Measurements from ENCODE around the gene HBD. TPM values are rescaled to one million over a fixed set of nuclear protein-coding genes. Genes with fewer than 3 reads are reported as not detected.
A peak's percentile ranks its signal among the peaks of the same experiment; 100 is the strongest.

HBD gene
- total and polyA plus RNA-seq, 9 of the 15 experiments (the other 6 are each of a cell fraction or from before 2014, with no cell fraction given): 11.8 to 169 (median 36.0) TPM

DNA sequence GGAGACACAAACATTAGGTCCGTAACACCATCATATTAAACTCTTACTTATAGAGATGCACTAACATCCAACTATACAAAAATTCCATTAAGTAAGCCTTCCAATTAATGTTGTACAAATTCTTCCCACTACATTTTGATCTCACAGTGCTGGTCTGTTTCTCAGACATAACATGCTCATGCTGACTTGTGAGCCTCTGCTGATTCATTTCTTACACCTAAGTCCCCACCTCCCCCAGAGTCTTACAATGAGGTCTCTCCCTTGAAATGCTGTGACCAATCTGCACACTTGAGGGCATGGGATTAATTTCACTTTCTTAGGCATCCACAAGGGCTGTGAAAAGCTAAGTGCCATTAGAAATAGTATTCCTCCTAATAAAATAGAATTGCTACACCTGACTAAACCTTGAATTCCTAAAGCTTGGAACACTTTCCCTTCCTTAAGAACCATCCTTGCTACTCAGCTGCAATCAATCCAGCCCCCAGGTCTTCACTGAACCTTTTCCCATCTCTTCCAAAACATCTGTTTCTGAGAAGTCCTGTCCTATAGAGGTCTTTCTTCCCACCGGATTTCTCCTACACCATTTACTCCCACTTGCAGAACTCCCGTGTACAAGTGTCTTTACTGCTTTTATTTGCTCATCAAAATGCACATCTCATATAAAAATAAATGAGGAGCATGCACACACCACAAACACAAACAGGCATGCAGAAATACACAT, 13.3 kb upstream of the HBD start (continued):
- TF ChIP-seq, protein P1, sequence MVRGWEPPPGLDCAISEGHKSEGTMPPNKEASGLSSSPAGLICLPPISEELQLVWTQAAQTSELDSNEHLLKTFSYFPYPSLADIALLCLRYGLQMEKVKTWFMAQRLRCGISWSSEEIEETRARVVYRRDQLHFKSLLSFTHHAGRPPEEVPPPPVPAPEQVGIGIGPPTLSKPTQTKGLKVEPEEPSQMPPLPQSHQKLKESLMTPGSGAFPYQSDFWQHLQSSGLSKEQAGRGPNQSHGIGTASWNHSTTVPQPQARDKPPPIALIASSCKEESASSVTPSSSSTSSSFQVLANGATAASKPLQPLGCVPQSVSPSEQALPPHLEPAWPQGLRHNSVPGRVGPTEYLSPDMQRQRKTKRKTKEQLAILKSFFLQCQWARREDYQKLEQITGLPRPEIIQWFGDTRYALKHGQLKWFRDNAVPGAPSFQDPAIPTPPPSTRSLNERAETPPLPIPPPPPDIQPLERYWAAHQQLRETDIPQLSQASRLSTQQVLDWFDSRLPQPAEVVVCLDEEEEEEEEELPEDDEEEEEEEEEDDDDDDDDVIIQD (CRISPR knock-in tag; IDR thresholded peaks at IDR 0.05): no peak
- no peak for TF ChIP-seq SAFB (IDR thresholded peaks at IDR 0.05; ENCODE audit: borderline replicate concordance, low read depth, low read length)
- TF ChIP-seq ZBED1 (IDR thresholded peaks at IDR 0.05): 0 out of 2 replicates have a peak, but pooled peaks have one; percentile 26
- TF ChIP-seq, protein P2, sequence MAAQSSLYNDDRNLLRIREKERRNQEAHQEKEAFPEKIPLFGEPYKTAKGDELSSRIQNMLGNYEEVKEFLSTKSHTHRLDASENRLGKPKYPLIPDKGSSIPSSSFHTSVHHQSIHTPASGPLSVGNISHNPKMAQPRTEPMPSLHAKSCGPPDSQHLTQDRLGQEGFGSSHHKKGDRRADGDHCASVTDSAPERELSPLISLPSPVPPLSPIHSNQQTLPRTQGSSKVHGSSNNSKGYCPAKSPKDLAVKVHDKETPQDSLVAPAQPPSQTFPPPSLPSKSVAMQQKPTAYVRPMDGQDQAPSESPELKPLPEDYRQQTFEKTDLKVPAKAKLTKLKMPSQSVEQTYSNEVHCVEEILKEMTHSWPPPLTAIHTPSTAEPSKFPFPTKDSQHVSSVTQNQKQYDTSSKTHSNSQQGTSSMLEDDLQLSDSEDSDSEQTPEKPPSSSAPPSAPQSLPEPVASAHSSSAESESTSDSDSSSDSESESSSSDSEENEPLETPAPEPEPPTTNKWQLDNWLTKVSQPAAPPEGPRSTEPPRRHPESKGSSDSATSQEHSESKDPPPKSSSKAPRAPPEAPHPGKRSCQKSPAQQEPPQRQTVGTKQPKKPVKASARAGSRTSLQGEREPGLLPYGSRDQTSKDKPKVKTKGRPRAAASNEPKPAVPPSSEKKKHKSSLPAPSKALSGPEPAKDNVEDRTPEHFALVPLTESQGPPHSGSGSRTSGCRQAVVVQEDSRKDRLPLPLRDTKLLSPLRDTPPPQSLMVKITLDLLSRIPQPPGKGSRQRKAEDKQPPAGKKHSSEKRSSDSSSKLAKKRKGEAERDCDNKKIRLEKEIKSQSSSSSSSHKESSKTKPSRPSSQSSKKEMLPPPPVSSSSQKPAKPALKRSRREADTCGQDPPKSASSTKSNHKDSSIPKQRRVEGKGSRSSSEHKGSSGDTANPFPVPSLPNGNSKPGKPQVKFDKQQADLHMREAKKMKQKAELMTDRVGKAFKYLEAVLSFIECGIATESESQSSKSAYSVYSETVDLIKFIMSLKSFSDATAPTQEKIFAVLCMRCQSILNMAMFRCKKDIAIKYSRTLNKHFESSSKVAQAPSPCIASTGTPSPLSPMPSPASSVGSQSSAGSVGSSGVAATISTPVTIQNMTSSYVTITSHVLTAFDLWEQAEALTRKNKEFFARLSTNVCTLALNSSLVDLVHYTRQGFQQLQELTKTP (IDR thresholded peaks at IDR 0.05; ENCODE audit: low read depth in 1 of 2, partially characterized antibody in 2 of 2): peak in 1 of 2 experiments; percentile 40
- TF ChIP-seq ZNF316 (IDR thresholded peaks at IDR 0.05): 0 out of 2 replicates have a peak, but pooled peaks have one; percentile 44
- TF ChIP-seq, protein P3, sequence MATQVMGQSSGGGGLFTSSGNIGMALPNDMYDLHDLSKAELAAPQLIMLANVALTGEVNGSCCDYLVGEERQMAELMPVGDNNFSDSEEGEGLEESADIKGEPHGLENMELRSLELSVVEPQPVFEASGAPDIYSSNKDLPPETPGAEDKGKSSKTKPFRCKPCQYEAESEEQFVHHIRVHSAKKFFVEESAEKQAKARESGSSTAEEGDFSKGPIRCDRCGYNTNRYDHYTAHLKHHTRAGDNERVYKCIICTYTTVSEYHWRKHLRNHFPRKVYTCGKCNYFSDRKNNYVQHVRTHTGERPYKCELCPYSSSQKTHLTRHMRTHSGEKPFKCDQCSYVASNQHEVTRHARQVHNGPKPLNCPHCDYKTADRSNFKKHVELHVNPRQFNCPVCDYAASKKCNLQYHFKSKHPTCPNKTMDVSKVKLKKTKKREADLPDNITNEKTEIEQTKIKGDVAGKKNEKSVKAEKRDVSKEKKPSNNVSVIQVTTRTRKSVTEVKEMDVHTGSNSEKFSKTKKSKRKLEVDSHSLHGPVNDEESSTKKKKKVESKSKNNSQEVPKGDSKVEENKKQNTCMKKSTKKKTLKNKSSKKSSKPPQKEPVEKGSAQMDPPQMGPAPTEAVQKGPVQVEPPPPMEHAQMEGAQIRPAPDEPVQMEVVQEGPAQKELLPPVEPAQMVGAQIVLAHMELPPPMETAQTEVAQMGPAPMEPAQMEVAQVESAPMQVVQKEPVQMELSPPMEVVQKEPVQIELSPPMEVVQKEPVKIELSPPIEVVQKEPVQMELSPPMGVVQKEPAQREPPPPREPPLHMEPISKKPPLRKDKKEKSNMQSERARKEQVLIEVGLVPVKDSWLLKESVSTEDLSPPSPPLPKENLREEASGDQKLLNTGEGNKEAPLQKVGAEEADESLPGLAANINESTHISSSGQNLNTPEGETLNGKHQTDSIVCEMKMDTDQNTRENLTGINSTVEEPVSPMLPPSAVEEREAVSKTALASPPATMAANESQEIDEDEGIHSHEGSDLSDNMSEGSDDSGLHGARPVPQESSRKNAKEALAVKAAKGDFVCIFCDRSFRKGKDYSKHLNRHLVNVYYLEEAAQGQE (IDR thresholded peaks at IDR 0.05; ENCODE audit: borderline replicate concordance): 0 out of 2 replicates have a peak, but pooled peaks have one; percentile 1
- TF ChIP-seq, protein P3 (CRISPR knock-in tag; IDR thresholded peaks at IDR 0.05; ENCODE audit: low read depth): no peak
- peak; percentile 61 for TF ChIP-seq POLR2A (conservative IDR thresholded peaks at IDR 0.05)
- TF ChIP-seq ELF4 (CRISPR knock-in tag; IDR thresholded peaks at IDR 0.05): peak; percentile 42; the same call in 1 of the 2 replicates
- TF ChIP-seq RBFOX2 (IDR thresholded peaks at IDR 0.05; ENCODE audit: low read depth, low read length): peak; percentile 33
- 0 out of 2 replicates have a peak, but pooled peaks have one; percentile 15 for TF ChIP-seq JUN (IDR thresholded peaks at IDR 0.05; ENCODE audit: borderline replicate concordance, low read depth, low read length)
- TF ChIP-seq JUN (CRISPR knock-in tag; IDR thresholded peaks at IDR 0.05; ENCODE audit: borderline replicate concordance): no peak
- TF ChIP-seq MAZ (CRISPR knock-in tag; conservative IDR thresholded peaks at IDR 0.05 in 1 of 2, IDR thresholded peaks at IDR 0.05 in 1 of 2): peak in 1 of 2 experiments; percentile 56; a peak in 1 of 4 replicates
- 0 out of 4 replicates have a peak, but pooled peaks of 1 of the 2 experiments have one; percentile 20 for TF ChIP-seq HDAC1 (IDR thresholded peaks at IDR 0.05)

Data from K562 (cell line).